H1 (cell line): ENCODE results near the gene SHISA8. TPM values are rescaled to one million over a fixed set of nuclear protein-coding genes. Genes with fewer than 3 reads are reported as not detected.

ENCODE experiments used
- SAP30 ChIP-seq: fragments of 300-600 bp; sonication (generic); IDR thresholded peaks from 2 replicates; pipeline ENCODE4 v1.7.1; 2012; ENCODE audit warnings: low read length, moderate library complexity, mild to moderate bottlenecking, inconsistent platforms; ENCODE audit not compliant: insufficient read depth, insufficient replicate concordance
- TCF12 ChIP-seq: IDR thresholded peaks from 2 replicates; pipeline ENCODE4 v1.6.1; 2011; ENCODE audit warnings: low read depth, mild to moderate bottlenecking, low read length
- polyA plus RNA-seq, 7 experiments: library from polyadenylated mRNA; depleted of rRNA in 3 of 7; stranded (reverse) in 5 of 7; unstranded in 2 of 7; fragments of >200 nt in 5 of 7; fragments of 200-250 nt in 2 of 7; gene quantifications; 1 replicate in 5 of 7; 2 replicates in 1 of 7; 4 replicates in 1 of 7; pipeline versions ENCODE4 v1.2.1 to v1.2.3, GENCODE V29; 2011 to 2013; ENCODE audit warnings: missing spikeins in 2 of 7, mixed read lengths in 2 of 7
- total RNA-seq: library from RNA; stranded (reverse); fragmentation: NEBNext Ultra II Directional; extraction: Animal tissue kit (Norgen Biotek cat#: 25700); gene quantifications from 2 replicates; pipeline ENCODE4 v1.2.1, GENCODE V29; 2021

The SHISA8 gene
- total and polyA plus RNA-seq, 2 of the 8 experiments (the other 6 are each of a cell fraction or from before 2014, with no cell fraction given), result 0.14 to 0.89 TPM

- TF ChIP-seq SAP30 (no peak), TCF12 (no peak)
Measured at GRCh38 chr22:41893591-41894375, 21.1 kb downstream of the SHISA8 start (continued).
